Suprapubic skin (tissue), 3 donors: ENCODE data around the gene KDM2A.

ENCODE experiments used
- POLR2A ChIP-seq, 2 donors: fragments of 450-650 bp; IDR thresholded peaks; one replicate each; pipeline ENCODE4 v1.6.1; 2017; ENCODE audit warnings: antibody characterized with exemption in 2 of 2, mild to moderate bottlenecking in 2 of 2, moderate library complexity in 2 of 2
- TF ChIP-seq, protein P1 (sequence below), 2 donors: fragments of 200-600 bp in 1 of 2; fragments of 450-650 bp in 1 of 2; sonication (generic) in 1 of 2; IDR thresholded peaks; one replicate each; pipeline ENCODE4 v1.5.1; 2016 to 2019; ENCODE audit warnings: antibody characterized with exemption in 2 of 2, mild to moderate bottlenecking in 1 of 2, moderate library complexity in 1 of 2

DNA sequence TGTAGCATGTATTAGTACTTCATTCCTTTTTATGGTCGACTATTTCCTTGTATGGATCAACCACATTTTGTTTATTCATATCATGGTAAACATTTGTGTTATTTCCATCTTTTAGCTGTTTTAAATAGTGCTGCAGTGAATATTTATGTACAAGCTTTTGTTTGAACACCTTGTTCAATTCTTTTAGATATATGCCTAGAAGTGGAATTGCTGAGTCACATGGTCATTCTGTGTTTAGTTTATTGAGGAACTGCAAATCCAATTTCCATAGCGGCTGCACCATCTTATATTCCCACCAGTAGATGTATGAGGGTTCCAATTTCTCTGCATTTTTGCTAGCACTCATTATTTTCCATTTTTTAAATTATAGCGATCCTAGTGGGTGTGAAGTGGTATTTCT lies 85.8 kb downstream of the KDM2A start:
- TF ChIP-seq POLR2A (IDR thresholded peaks at IDR 0.05), result no peak
- TF ChIP-seq, protein P1, sequence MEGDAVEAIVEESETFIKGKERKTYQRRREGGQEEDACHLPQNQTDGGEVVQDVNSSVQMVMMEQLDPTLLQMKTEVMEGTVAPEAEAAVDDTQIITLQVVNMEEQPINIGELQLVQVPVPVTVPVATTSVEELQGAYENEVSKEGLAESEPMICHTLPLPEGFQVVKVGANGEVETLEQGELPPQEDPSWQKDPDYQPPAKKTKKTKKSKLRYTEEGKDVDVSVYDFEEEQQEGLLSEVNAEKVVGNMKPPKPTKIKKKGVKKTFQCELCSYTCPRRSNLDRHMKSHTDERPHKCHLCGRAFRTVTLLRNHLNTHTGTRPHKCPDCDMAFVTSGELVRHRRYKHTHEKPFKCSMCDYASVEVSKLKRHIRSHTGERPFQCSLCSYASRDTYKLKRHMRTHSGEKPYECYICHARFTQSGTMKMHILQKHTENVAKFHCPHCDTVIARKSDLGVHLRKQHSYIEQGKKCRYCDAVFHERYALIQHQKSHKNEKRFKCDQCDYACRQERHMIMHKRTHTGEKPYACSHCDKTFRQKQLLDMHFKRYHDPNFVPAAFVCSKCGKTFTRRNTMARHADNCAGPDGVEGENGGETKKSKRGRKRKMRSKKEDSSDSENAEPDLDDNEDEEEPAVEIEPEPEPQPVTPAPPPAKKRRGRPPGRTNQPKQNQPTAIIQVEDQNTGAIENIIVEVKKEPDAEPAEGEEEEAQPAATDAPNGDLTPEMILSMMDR (IDR thresholded peaks at IDR 0.05), result no peak
